Sigmoid colon (tissue), 7 donors: ENCODE results near the gene RAP1GAP. TPM values are rescaled to one million over a fixed set of nuclear protein-coding genes. Genes with fewer than 3 reads are reported as not detected.

Source experiments
- DNase-seq: peaks from one replicate; pipeline ENCODE4 v3.0.0-alpha.2; 2019
- H3K27ac ChIP-seq, 4 donors: fragments of 200-600 bp; sonication (generic); one replicate each; pipeline ENCODE4 v1.5.1; 2016 to 2019; ENCODE audit warnings: mild to moderate bottlenecking in 1 of 4
- H3K27me3 ChIP-seq, 3 donors: fragments of 200-600 bp; sonication (generic); one replicate each; pipeline ENCODE4 v1.5.1; 2019; ENCODE audit warnings: mild to moderate bottlenecking in 1 of 3
- H3K36me3 ChIP-seq, 4 donors: fragments of 200-600 bp; sonication (generic); one replicate each; pipeline ENCODE4 v1.5.1; 2016 to 2019
- H3K4me1 ChIP-seq, 4 donors: fragments of 200-600 bp; sonication (generic); one replicate each; pipeline ENCODE4 v1.5.1; 2017 to 2019
- H3K4me3 ChIP-seq, 4 donors: fragments of 200-600 bp; sonication (generic); one replicate each; pipeline ENCODE4 v1.5.1; 2017 to 2019; ENCODE audit warnings: mild to moderate bottlenecking in 2 of 4, moderate library complexity in 1 of 4
- H3K9me3 ChIP-seq, 4 donors: fragments of 200-600 bp in 3 of 4; sonication (generic) in 3 of 4; one replicate each; pipeline versions ENCODE4 v1.5.1 to v1.6.1; 2013 to 2019
- EP300 ChIP-seq, 4 donors: sonication (generic); formaldehyde crosslinking; IDR thresholded peaks; one replicate each; pipeline ENCODE4 v1.6.1; 2017; ENCODE audit warnings: antibody characterized with exemption in 4 of 4
- POLR2A ChIP-seq, 2 donors: fragments of 450-650 bp; IDR thresholded peaks; one replicate each; pipeline ENCODE4 v1.6.1; 2016; ENCODE audit warnings: antibody characterized with exemption in 2 of 2, mild to moderate bottlenecking in 2 of 2, moderate library complexity in 2 of 2
- POLR2AphosphoS5 ChIP-seq, 4 donors: sonication (generic); formaldehyde crosslinking; IDR thresholded peaks; one replicate each; pipeline ENCODE4 v1.6.1; 2017; ENCODE audit warnings: antibody characterized with exemption in 4 of 4
- WGBS, 2 donors: extraction: QIAGEN DNeasy Blood & Tissue Kit; methylation state at CpG; one replicate each; pipeline ENCODE4 v1.1.7; 2013; 5-methylcytosine and 5-hydroxymethylcytosine counted together
- intact Hi-C: fragments of 100-400 bp; cut with DNase I; formaldehyde crosslinking; loops from one replicate; pipeline ENCODE4 v1.15.1; 2023
- polyA plus RNA-seq, 3 donors: library from polyadenylated mRNA; stranded (reverse); fragments of 200-250 nt; gene quantifications; one replicate each; pipeline ENCODE4 v1.2.3, GENCODE V29; 2013
- total RNA-seq, 4 donors: library from RNA; depleted of rRNA; stranded (reverse); fragments of >200 nt; gene quantifications; one replicate each; pipeline ENCODE4 v1.1.0, GENCODE V29; 2016
- TF ChIP-seq, protein P1 (sequence below), 4 experiments: fragments of 450-650 bp in 3 of 4; fragments of 200-600 bp in 1 of 4; IDR thresholded peaks; one replicate each; pipeline ENCODE4 v1.5.1; 2016 to 2019; ENCODE audit warnings: antibody characterized with exemption in 4 of 4, mild to moderate bottlenecking in 3 of 4, moderate library complexity in 2 of 4
- donor health status: healthy with polysubstance abuse.
- donor health status: Bipolar disorder and iron deficiency.
- donor health status: healthy.

RAP1GAP gene
- total and polyA plus RNA-seq, 7 donors = 0.33 to 47.4 (median 12.5) TPM; not detected in 1

DNA sequence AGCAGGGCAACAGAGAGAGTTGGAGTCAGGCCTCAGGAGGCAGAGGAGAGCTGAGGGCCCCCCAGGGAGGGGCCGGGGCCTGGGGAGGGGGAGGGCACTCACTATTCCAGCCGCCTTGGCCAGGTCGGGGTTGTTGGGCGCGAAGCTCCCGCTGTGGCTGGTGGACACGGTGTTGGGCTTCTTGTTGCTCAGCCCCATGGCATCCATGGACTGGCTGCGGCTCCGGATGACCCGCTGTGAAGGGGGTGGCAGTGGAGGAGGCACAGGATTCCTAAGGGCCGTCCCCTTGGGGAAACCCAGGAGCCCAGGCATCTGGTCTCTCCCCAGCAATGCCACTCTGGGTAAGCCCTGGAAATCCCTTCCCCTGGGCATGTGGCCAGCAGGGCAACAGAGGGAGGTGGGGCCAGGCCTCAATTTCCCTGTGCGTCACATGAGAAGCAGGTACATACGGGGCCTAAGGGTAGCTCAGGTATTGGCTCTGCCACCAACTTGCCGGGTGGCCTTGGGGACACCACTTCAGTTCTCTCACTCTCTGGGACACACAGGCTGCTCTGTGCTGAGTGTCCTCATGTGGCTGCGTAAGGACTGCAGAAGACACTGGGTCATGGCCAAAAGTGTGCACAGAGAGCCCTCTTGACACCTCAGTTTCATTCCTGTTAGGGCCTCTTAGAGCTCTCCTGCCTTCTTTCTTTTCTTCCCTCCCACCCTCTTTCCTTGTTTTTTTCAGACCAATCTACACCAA lies 63.0 kb downstream of the RAP1GAP start:
- Histone ChIP-seq H3K9me3 (no peaks in the 10 kb centered on the region), H3K27me3 (peaks cover 0 to 2% (median 0%) of the 10 kb centered on the region in 3 donors), H3K36me3 (no peaks in the 10 kb centered on the region), H3K4me1 (no peaks in the 10 kb centered on the region), H3K4me3 (no peak overlapping the region), H3K27ac (no peak overlapping the region)
- no peak for TF ChIP-seq POLR2A (IDR thresholded peaks at IDR 0.05)
- TF ChIP-seq, protein P1, sequence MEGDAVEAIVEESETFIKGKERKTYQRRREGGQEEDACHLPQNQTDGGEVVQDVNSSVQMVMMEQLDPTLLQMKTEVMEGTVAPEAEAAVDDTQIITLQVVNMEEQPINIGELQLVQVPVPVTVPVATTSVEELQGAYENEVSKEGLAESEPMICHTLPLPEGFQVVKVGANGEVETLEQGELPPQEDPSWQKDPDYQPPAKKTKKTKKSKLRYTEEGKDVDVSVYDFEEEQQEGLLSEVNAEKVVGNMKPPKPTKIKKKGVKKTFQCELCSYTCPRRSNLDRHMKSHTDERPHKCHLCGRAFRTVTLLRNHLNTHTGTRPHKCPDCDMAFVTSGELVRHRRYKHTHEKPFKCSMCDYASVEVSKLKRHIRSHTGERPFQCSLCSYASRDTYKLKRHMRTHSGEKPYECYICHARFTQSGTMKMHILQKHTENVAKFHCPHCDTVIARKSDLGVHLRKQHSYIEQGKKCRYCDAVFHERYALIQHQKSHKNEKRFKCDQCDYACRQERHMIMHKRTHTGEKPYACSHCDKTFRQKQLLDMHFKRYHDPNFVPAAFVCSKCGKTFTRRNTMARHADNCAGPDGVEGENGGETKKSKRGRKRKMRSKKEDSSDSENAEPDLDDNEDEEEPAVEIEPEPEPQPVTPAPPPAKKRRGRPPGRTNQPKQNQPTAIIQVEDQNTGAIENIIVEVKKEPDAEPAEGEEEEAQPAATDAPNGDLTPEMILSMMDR (IDR thresholded peaks at IDR 0.05) = no peak
- no peak for TF ChIP-seq POLR2AphosphoS5 (IDR thresholded peaks at IDR 0.05)
- TF ChIP-seq EP300 (IDR thresholded peaks at IDR 0.05) = no peak
- intact Hi-C loops = no loop called here
- no peak for DNase-seq
- 87 to 94% methylated on average over 15 of the region's 15 CpGs for WGBS, 2 donors

GRCh38 chr1:21605012-21605715 lies 64.0 kb downstream of the RAP1GAP start:
- WGBS, 2 donors = 90 to 92% methylated on average over 7 of the region's 7 CpGs
- Histone ChIP-seq H3K4me1 (no peaks in the 10 kb centered on the region), H3K36me3 (no peaks in the 10 kb centered on the region), H3K9me3 (no peaks in the 10 kb centered on the region), H3K4me3 (no peak overlapping the region), H3K27me3 (peaks cover 0 to 5% (median 0%) of the 10 kb centered on the region in 3 donors), H3K27ac (no peak overlapping the region)
- DNase-seq = no peak
- no peak for TF ChIP-seq POLR2A (IDR thresholded peaks at IDR 0.05)
- no peak for TF ChIP-seq EP300 (IDR thresholded peaks at IDR 0.05)
- TF ChIP-seq, protein P1 (IDR thresholded peaks at IDR 0.05) = no peak
- TF ChIP-seq POLR2AphosphoS5 (IDR thresholded peaks at IDR 0.05) = no peak
- intact Hi-C loops = no loop called here

DNA sequence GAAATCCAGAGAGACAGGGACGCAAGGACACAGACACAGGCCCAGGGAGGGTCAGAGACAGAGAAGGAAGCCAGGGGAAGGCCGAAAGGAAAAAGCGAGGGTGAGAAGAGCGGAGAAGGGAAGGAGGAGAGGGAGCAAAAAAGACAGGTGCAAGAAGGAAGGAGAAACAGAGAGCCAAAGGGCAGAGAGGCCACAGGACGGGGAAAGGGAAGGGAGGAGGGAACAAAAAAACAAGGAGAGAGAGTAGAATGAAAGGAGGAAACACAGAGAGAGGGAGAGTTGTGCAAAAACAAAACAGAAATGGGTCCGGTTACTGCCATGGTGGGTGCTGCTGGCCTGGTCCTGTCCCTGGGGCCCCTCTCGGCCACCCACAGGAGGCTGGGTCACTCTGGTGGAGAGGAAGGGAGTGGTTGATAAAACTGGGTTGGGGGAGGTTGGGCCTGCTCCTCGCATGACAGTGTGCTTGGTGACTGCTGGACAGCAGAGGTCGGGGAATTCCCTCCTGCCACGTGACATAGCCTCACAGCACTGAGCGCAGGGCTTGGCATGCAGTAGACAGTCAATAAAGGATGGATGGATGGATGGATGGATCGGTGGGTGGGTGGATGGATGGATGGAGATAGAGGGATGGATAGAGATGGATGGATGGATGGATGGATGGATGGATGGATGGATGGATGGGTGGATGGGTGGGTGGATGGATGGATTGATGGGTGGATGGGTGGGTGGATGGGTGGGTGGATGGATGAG lies 64.8 kb downstream of the RAP1GAP start:
- 89 to 90% methylated on average over 12 of the region's 12 CpGs for WGBS, 2 donors
- Histone ChIP-seq H3K4me3 (no peak overlapping the region), H3K27me3 (peaks cover 0 to 5% (median 0%) of the 10 kb centered on the region in 3 donors), H3K36me3 (no peaks in the 10 kb centered on the region), H3K27ac (no peak overlapping the region), H3K9me3 (no peaks in the 10 kb centered on the region), H3K4me1 (no peaks in the 10 kb centered on the region)
- TF ChIP-seq POLR2A (IDR thresholded peaks at IDR 0.05) (no peak), POLR2AphosphoS5 (IDR thresholded peaks at IDR 0.05) (no peak), EP300 (IDR thresholded peaks at IDR 0.05) (no peak)
- TF ChIP-seq, protein P1 (IDR thresholded peaks at IDR 0.05) = no peak
- DNase-seq = no peak
- intact Hi-C loops = no loop called here

- H3K27me3 ChIP-seq = peaks cover 0 to 5% (median 0%) of the 10 kb centered on the region in 3 donors
- 92 to 94% methylated on average over 39 of the region's 39 CpGs for WGBS, 2 donors
- TF ChIP-seq EP300 (IDR thresholded peaks at IDR 0.05) (no peak), POLR2AphosphoS5 (IDR thresholded peaks at IDR 0.05) (no peak), POLR2A (IDR thresholded peaks at IDR 0.05) (no peak)
- TF ChIP-seq, protein P1 (IDR thresholded peaks at IDR 0.05) = no peak
- intact Hi-C loops = no loop called here
- H3K9me3 ChIP-seq = no peaks in the 10 kb centered on the region
- H3K4me3 ChIP-seq = no peak overlapping the region
- H3K4me1 ChIP-seq = no peaks in the 10 kb centered on the region
- no peak overlapping the region for H3K27ac ChIP-seq
- DNase-seq = no peak
- H3K36me3 ChIP-seq = no peaks in the 10 kb centered on the region
Measured at GRCh38 chr1:21603177-21604138, 65.7 kb downstream of the RAP1GAP start.
